ENCODE measurements around the gene CAAP1.

- TF ChIP-seq EZH2 (IDR thresholded peaks at IDR 0.05; ENCODE audit: insufficient read depth, low read length) (no peak), CTCF (IDR thresholded peaks at IDR 0.05; ENCODE audit: insufficient read depth, low read depth, low read length) (no peak)
Observed at GRCh38 chr9:26882154-26882553, 10.4 kb downstream of the CAAP1 start.
